GM12873 (cell line): ENCODE results near the gene SPINDOC.

Source experiments
- TF ChIP-seq, protein P1 (sequence below): IDR thresholded peaks from 2 replicates; pipeline ENCODE4 v1.5.1; 2012; ENCODE audit warnings: low read depth, mild to moderate bottlenecking, moderate library complexity, low read length, control low read depth; ENCODE audit not compliant: insufficient read depth; ENCODE audit errors: missing control alignments

The SPINDOC gene

DNA sequence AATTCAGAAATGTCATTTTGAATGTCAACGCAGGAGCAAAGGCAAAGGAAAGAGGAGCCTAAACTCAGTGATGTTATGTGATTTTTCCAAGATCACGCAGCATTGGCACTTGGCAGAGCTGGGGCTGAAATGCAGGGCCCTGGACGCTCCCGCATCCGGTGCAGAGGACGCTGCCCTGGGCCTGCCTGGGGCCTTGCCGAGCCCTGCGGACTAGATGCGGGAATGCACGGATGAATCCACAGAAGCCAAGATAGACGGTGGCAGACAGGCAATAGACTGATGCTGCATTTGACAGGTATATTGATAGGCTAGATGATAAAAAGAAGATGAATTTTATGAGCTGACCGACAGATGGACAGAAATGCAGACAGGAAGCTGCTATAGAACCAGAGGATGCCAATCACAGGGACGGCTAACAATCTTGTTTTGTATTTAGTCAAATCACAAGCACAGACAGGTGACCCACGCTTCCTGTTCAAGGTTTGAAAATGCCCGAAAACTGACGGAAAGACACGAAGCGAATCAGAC, 25.0 kb downstream of the SPINDOC start:
- TF ChIP-seq, protein P1, sequence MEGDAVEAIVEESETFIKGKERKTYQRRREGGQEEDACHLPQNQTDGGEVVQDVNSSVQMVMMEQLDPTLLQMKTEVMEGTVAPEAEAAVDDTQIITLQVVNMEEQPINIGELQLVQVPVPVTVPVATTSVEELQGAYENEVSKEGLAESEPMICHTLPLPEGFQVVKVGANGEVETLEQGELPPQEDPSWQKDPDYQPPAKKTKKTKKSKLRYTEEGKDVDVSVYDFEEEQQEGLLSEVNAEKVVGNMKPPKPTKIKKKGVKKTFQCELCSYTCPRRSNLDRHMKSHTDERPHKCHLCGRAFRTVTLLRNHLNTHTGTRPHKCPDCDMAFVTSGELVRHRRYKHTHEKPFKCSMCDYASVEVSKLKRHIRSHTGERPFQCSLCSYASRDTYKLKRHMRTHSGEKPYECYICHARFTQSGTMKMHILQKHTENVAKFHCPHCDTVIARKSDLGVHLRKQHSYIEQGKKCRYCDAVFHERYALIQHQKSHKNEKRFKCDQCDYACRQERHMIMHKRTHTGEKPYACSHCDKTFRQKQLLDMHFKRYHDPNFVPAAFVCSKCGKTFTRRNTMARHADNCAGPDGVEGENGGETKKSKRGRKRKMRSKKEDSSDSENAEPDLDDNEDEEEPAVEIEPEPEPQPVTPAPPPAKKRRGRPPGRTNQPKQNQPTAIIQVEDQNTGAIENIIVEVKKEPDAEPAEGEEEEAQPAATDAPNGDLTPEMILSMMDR, result no peak

DNA sequence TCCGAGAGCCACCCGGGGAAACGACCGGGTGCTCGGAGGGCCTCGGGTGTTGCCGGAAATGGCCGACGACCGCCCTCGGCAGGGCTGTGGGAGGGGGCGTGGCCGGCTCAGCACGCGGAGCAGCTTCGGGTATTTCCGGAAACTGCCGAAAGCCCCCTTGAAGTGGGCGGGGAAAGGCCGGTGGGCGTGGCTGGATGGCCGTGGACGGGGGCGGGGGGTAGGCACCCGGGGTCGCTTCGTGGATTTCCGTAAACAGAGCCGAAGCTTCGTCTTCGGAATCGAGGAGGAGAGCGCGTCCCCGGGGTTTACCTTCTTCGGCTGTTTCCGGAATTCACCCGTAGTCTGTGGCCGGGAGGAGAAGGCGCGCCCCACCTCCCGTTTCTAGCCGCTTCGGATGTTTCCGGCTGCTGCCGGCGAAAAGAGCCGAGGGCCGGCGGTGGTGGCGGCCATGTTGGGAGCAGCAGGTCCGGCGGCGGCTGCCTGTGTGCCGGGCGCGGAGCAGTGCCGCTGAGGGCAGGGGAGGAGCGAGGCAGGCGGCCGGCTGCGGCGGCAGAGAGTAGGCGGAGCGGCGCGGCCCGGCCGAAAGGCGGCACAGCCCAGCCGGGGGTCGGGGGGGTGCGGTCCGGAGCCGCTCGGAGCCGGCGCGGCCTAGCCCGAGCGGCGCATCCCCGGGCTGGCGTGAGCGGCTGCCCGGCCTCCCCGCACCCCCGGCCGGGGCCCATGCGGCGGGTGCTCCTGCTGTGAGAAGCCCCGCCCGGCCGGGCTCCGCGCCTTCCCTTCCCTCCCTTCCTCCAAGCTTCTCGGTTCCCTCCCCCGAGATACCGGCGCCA, 25.6 kb downstream of the SPINDOC start, which contains the start of gene MARK2:
Gene MARK2 (plus strand): TSS at position 433 of the 830 bp plus-strand sequence. CDS start 397 bp downstream, at position 830.
- TF ChIP-seq, protein P1, result no peak

DNA sequence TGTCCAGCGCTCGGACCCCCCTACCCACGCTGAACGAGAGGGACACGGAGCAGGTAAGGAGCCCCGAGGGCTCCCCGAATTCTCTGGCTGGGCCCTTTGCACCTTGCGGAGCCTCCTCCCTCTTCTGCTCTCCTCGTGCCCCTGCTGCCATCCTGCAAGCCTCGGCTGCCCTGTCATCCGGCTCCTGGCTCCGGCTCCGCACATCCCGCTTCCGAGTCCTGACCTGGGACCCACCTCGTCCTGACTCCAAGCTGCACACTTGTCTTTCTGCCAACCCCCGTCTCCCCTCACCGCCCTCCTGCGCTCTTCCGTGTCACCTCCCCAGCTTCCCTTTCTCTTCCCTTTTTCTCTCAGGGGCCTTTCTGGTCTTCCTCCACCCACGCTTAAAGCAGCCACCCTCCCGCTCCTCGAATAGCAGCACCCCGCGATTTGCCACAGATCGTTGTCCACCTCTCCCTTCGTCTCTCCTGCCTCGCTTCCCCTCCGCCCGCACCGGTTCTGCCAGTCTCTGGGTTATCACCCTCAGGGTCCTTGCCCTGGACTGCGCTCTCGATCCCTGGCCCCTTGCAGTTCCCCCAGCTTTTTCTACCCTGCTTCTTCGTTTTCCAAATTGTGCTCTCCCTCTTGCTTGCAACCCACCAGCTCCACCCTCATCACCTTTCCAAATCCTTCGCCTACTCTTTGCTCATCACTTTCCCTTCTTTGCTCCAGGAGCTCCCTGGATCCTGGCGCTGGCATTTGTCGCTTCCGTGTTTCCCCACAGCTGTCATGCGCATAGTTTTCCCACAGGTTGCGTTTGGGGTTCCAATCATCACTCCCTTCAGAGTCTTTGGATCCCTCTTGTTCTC, 26.5 kb downstream of the SPINDOC start:
- TF ChIP-seq, protein P1, result no peak

DNA sequence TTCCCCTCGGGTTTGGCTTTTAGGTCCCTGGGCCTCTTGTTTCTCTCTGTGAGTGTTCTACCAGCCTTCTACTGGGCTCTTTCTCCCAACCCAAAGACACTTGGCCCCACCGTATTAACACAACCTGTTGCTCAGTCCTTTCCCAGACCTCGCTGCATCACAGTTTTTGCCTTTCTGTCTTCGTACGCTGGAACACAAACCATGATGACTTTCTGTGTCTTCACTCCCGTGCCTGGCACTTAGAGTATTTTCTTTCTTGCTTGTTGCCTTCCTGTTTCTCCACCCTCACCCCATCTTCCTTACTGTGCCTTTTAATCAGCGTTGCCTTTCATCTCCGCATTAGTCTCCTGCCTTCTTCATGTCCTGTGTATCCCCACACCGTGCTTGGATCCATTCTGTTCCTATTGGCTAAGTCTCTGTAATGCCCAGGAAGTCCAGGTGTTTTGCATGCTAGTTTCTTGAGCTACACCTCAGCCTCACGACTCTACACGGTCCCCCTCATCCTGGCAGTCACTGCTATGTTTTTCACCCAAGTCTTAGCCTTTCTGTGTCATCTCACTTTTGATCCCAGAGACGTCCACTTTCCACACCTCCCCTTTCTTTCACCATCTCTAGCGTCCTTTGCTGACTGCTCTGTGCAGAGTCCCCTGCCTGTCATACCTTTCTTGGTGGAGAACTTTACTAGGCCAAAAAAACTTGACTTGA, 27.3 kb downstream of the SPINDOC start:
- TF ChIP-seq, protein P1, result no peak

DNA sequence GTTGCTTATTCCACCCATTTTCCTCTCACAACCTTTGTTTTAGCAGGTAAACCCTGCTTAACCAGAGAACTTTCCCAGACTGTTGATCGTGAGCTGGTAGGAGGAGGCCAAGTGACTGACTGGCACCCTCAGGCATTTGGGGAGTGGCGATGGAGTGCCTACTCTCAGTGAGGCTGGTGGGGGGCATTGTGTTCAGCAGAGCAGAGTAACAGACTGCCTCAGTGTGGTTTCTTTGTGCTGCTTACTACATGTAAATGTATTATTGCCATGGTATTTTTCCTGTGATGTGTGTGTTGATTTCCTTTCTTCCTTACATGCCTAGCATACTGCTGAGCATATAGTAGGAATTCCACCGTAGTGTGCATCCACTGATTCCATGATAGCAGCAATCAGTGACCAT, 28.3 kb downstream of the SPINDOC start:
- TF ChIP-seq, protein P1, result no peak

DNA sequence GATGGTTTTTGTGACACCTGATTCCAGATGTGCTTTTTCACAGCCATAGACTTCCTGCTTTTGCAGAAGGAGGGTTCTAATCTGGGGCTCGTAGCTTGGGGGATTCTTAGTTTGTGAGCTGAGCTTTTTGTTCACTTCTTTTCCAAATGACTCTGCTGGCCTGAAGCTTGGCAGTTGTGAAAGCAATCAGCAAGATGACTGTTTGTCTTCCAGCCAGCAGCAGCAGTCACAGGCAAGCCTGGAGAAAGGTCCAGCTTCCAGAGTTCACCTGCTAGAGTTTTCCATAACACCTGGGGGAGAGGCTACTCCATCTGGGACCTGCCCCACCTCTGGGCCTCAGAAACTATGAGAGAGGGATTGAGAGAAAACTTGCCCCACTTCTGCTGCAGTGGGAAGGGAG, 29.8 kb downstream of the SPINDOC start:
- TF ChIP-seq, protein P1, result no peak

DNA sequence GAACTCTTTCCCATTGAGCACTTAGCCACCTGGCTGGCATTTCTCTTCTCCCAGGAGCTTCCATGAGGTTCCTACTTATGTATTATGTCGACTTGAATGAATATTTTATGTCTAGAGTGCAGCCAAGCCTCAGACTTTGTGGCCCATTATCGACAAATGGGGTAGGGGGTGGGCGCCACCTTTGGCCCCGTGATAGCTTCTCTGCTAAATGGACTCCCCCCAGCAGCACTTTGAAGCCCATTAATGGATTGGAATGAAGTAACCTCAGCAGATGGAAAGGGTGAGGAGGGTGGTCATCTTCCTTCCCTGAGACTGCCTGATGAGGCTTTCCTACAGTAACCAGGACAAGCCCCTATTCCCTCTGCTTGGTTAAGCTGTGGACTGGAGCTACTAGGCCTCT, 31.6 kb downstream of the SPINDOC start:
- TF ChIP-seq, protein P1, result no peak
